GM12878 (cell line): ENCODE measurements around the gene USP37.

Experiments used
- ASH2L ChIP-seq: fragments of 300-600, 200-600 bp; sonication (generic); IDR thresholded peaks from 2 replicates; pipeline ENCODE4 v1.6.1; 2017; ENCODE audit warnings: low read depth, mild to moderate bottlenecking, borderline replicate concordance
- BCL11A ChIP-seq: IDR thresholded peaks from 2 replicates; pipeline ENCODE4 v1.6.1; 2011; ENCODE audit warnings: low read depth, low read length
- FOXM1 ChIP-seq: IDR thresholded peaks from 2 replicates; pipeline ENCODE4 v1.6.1; 2012; ENCODE audit warnings: low read depth, mild to moderate bottlenecking, inconsistent platforms, low read length, moderate library complexity
- MTA3 ChIP-seq: IDR thresholded peaks from 2 replicates; pipeline ENCODE4 v1.6.1; 2012; ENCODE audit warnings: low read length, inconsistent platforms, borderline replicate concordance
- MXI1 ChIP-seq: fragments of 150-350 bp; IDR thresholded peaks from 2 replicates; pipeline ENCODE4 v1.6.1; 2011; ENCODE audit warnings: low read depth, mild to moderate bottlenecking, inconsistent platforms, low read length, improper control_type of control experiment
- MYC ChIP-seq: IDR thresholded peaks from 2 replicates; pipeline ENCODE4 v1.6.1; 2011; ENCODE audit warnings: mild to moderate bottlenecking, low read length, moderate library complexity, inconsistent platforms; ENCODE audit not compliant: insufficient read depth, insufficient replicate concordance, insufficient read length, severe bottlenecking
- NFYB ChIP-seq: IDR thresholded peaks from 2 replicates; pipeline ENCODE4 v1.6.1; 2011; ENCODE audit warnings: low read depth, mild to moderate bottlenecking, low read length, improper control_type of control experiment, moderate library complexity; ENCODE audit not compliant: insufficient read depth
- RFX5 ChIP-seq: IDR thresholded peaks from 2 replicates; pipeline ENCODE4 v1.6.1; 2011; ENCODE audit warnings: low read depth, low read length, improper control_type of control experiment
- SP1 ChIP-seq: IDR thresholded peaks from one replicate; pipeline ENCODE4 v1.6.1; 2011; ENCODE audit warnings: low read depth, low read length
- TF ChIP-seq, protein P1 (sequence below), 3 experiments: IDR thresholded peaks in 2 of 3; conservative IDR thresholded peaks in 1 of 3; 2 replicates each; pipeline ENCODE4 v1.5.1; 2011; ENCODE audit warnings: low read depth in 3 of 3, low read length in 3 of 3, mild to moderate bottlenecking in 3 of 3, control low read depth in 2 of 3, moderate library complexity in 2 of 3, inconsistent platforms in 1 of 3, mixed read lengths in 1 of 3; ENCODE audit not compliant: control insufficient read depth in 2 of 3, insufficient read depth in 1 of 3; ENCODE audit errors: extremely low read depth in 1 of 3
- TF ChIP-seq, protein P2 (sequence below): fragments of 450-650 bp; formaldehyde crosslinking; IDR thresholded peaks from 2 replicates; pipeline ENCODE4 v1.5.0; 2022; ENCODE audit warnings: mild to moderate bottlenecking, missing genetic modification characterization
- TF ChIP-seq, protein P3 (sequence below): IDR thresholded peaks from 2 replicates; pipeline ENCODE4 v1.6.1; 2011; ENCODE audit warnings: low read depth, mild to moderate bottlenecking, low read length, moderate library complexity, borderline replicate concordance; ENCODE audit errors: extremely low read depth
- TF ChIP-seq, protein P4 (sequence below): IDR thresholded peaks from 2 replicates; pipeline ENCODE4 v1.6.1; 2012; ENCODE audit warnings: low read depth, low read length, improper control_type of control experiment

DNA sequence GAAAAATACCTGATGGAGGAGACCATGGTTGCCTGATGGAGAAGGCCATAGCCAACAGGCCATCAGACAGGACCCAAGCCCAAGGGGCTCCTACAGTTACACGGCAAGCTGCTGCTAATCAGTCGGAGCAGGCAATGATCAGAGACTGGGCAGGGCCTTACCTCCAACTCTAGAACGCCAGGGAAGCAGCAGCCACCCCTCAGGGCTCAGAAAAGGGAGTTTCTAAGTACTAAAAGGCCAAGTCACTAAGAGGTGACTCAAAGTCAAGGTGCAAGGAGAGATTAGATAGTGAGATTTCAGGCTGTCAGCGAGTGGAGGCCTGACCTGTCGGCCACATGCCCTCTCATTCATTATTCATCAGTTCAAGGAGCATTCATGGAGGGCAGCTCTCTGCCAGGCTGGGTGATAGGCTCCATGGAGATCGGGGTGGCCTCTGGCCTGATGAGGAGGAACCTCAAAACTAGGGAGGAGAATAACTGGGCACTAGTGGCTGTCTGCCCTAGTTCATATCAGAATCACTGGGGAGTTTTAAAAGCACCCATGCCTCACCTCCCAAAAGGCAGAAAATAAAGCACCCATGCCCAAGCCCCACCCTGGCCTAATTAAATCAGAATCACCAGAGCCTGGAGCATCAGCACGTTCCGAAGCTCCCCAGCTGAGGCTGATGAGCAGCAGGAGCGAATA, 145.6 kb downstream of the USP37 start:
- TF ChIP-seq BCL11A (no peak), ASH2L (no peak), FOXM1 (no peak), NFYB (no peak), MYC (no peak), SP1 (no peak), MXI1 (no peak), RFX5 (no peak), MTA3 (no peak)
- TF ChIP-seq, protein P1, sequence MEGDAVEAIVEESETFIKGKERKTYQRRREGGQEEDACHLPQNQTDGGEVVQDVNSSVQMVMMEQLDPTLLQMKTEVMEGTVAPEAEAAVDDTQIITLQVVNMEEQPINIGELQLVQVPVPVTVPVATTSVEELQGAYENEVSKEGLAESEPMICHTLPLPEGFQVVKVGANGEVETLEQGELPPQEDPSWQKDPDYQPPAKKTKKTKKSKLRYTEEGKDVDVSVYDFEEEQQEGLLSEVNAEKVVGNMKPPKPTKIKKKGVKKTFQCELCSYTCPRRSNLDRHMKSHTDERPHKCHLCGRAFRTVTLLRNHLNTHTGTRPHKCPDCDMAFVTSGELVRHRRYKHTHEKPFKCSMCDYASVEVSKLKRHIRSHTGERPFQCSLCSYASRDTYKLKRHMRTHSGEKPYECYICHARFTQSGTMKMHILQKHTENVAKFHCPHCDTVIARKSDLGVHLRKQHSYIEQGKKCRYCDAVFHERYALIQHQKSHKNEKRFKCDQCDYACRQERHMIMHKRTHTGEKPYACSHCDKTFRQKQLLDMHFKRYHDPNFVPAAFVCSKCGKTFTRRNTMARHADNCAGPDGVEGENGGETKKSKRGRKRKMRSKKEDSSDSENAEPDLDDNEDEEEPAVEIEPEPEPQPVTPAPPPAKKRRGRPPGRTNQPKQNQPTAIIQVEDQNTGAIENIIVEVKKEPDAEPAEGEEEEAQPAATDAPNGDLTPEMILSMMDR (IDR thresholded peaks at IDR 0.05 in 2 of 3, conservative IDR thresholded peaks at IDR 0.05 in 1 of 3; ENCODE audit: control insufficient read depth in 2 of 3, extremely low read depth in 1 of 3, insufficient read depth in 1 of 3, low read depth in 3 of 3, low read length in 3 of 3), result no peak
- TF ChIP-seq, protein P2, sequence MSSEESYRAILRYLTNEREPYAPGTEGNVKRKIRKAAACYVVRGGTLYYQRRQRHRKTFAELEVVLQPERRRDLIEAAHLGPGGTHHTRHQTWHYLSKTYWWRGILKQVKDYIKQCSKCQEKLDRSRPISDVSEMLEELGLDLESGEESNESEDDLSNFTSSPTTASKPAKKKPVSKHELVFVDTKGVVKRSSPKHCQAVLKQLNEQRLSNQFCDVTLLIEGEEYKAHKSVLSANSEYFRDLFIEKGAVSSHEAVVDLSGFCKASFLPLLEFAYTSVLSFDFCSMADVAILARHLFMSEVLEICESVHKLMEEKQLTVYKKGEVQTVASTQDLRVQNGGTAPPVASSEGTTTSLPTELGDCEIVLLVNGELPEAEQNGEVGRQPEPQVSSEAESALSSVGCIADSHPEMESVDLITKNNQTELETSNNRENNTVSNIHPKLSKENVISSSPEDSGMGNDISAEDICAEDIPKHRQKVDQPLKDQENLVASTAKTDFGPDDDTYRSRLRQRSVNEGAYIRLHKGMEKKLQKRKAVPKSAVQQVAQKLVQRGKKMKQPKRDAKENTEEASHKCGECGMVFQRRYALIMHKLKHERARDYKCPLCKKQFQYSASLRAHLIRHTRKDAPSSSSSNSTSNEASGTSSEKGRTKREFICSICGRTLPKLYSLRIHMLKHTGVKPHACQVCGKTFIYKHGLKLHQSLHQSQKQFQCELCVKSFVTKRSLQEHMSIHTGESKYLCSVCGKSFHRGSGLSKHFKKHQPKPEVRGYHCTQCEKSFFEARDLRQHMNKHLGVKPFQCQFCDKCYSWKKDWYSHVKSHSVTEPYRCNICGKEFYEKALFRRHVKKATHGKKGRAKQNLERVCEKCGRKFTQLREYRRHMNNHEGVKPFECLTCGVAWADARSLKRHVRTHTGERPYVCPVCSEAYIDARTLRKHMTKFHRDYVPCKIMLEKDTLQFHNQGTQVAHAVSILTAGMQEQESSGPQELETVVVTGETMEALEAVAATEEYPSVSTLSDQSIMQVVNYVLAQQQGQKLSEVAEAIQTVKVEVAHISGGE, result no peak
- TF ChIP-seq, protein P3, sequence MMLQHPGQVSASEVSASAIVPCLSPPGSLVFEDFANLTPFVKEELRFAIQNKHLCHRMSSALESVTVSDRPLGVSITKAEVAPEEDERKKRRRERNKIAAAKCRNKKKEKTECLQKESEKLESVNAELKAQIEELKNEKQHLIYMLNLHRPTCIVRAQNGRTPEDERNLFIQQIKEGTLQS, result no peak
- TF ChIP-seq, protein P4, sequence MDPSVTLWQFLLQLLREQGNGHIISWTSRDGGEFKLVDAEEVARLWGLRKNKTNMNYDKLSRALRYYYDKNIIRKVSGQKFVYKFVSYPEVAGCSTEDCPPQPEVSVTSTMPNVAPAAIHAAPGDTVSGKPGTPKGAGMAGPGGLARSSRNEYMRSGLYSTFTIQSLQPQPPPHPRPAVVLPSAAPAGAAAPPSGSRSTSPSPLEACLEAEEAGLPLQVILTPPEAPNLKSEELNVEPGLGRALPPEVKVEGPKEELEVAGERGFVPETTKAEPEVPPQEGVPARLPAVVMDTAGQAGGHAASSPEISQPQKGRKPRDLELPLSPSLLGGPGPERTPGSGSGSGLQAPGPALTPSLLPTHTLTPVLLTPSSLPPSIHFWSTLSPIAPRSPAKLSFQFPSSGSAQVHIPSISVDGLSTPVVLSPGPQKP, result no peak
